Nephron progenitor cell (in vitro differentiated cells): ENCODE results near the gene SOWAHA.

Source experiments
- DNase-seq: peaks from one replicate; pipeline ENCODE4 v3.0.0; 2021
- H3K27ac Mint-ChIP-seq: 2 replicates; pipeline ENCODE4 v1.8.0; 2021; ENCODE audit warnings: mild to moderate bottlenecking, moderate library complexity, mixed read lengths
- H3K27me3 Mint-ChIP-seq: 2 replicates; pipeline ENCODE4 v1.8.0; 2021; ENCODE audit warnings: mild to moderate bottlenecking, low read depth, mixed read lengths; ENCODE audit not compliant: poor library complexity
- H3K36me3 Mint-ChIP-seq: 2 replicates; pipeline ENCODE4 v1.8.0; 2021; ENCODE audit warnings: low read depth, mixed read lengths
- H3K4me1 Mint-ChIP-seq: 2 replicates; pipeline ENCODE4 v1.8.0; 2021; ENCODE audit warnings: mixed read lengths
- H3K4me3 Mint-ChIP-seq: 2 replicates; pipeline ENCODE4 v1.8.0; 2021; ENCODE audit warnings: mild to moderate bottlenecking, moderate library complexity, mixed read lengths
- H3K9me3 Mint-ChIP-seq: 2 replicates; pipeline ENCODE4 v1.8.0; 2021; ENCODE audit warnings: mild to moderate bottlenecking, moderate library complexity, mixed read lengths
- CTCF ChIP-seq: fragments of 200-600 bp; sonication (generic); IDR thresholded peaks from 2 replicates; pipeline ENCODE4 v1.5.0; 2021; ENCODE audit warnings: antibody characterized with exemption

The SOWAHA gene

GRCh38 chr5:132779961-132780360 is 33.1 kb upstream of the SOWAHA start:
- H3K36me3 Mint-ChIP-seq = no peaks in the 10 kb centered on the region
- H3K27me3 Mint-ChIP-seq = peaks cover 58% of the 10 kb centered on the region
- H3K9me3 Mint-ChIP-seq = no peaks in the 10 kb centered on the region
- DNase-seq = no peak
- no peak for TF ChIP-seq CTCF
- H3K27ac Mint-ChIP-seq = no peak overlapping the region
- peaks cover 22% of the 10 kb centered on the region for H3K4me1 Mint-ChIP-seq
- H3K4me3 Mint-ChIP-seq = no peak overlapping the region

GRCh38 chr5:132780577-132780976 is 32.5 kb upstream of the SOWAHA start:
- Mint-ChIP-seq H3K9me3 (no peaks in the 10 kb centered on the region), H3K27me3 (peaks cover 63% of the 10 kb centered on the region), H3K36me3 (no peaks in the 10 kb centered on the region), H3K27ac (no peak overlapping the region), H3K4me1 (peaks cover 16% of the 10 kb centered on the region), H3K4me3 (no peak overlapping the region)
- DNase-seq = no peak
- TF ChIP-seq CTCF = no peak

GRCh38 chr5:132781029-132781428 is 32.1 kb upstream of the SOWAHA start:
- DNase-seq = no peak
- H3K27ac Mint-ChIP-seq = no peak overlapping the region
- no peak overlapping the region for H3K4me3 Mint-ChIP-seq
- TF ChIP-seq CTCF = no peak
- H3K4me1 Mint-ChIP-seq = peaks cover 11% of the 10 kb centered on the region
- peaks cover 1% of the 10 kb centered on the region for H3K9me3 Mint-ChIP-seq
- no peaks in the 10 kb centered on the region for H3K36me3 Mint-ChIP-seq
- peaks cover 64% of the 10 kb centered on the region for H3K27me3 Mint-ChIP-seq

- Mint-ChIP-seq H3K36me3 (no peaks in the 10 kb centered on the region), H3K4me1 (peaks cover 9% of the 10 kb centered on the region), H3K9me3 (peaks cover 4% of the 10 kb centered on the region), H3K27ac (no peak overlapping the region), H3K4me3 (no peak overlapping the region), H3K27me3 (peaks cover 68% of the 10 kb centered on the region)
- TF ChIP-seq CTCF = no peak
- DNase-seq = no peak
Observed at GRCh38 chr5:132782101-132782500, 31.0 kb upstream of the SOWAHA start.

- Mint-ChIP-seq H3K36me3 (no peaks in the 10 kb centered on the region), H3K27me3 (peaks cover 48% of the 10 kb centered on the region), H3K4me3 (no peak overlapping the region), H3K4me1 (peaks cover 9% of the 10 kb centered on the region), H3K9me3 (peaks cover 4% of the 10 kb centered on the region), H3K27ac (no peak overlapping the region)
- TF ChIP-seq CTCF = no peak
- DNase-seq = no peak
Observed at GRCh38 chr5:132785365-132785764, 27.7 kb upstream of the SOWAHA start.

GRCh38 chr5:132785864-132786263 is 27.2 kb upstream of the SOWAHA start:
- Mint-ChIP-seq H3K36me3 (no peaks in the 10 kb centered on the region), H3K4me3 (no peak overlapping the region), H3K9me3 (peaks cover 4% of the 10 kb centered on the region), H3K4me1 (peaks cover 9% of the 10 kb centered on the region), H3K27me3 (peaks cover 44% of the 10 kb centered on the region), H3K27ac (no peak overlapping the region)
- DNase-seq = no peak
- TF ChIP-seq CTCF = no peak
